ENCODE results near the gene CCND2. TPM values are rescaled to one million over a fixed set of nuclear protein-coding genes. Genes with fewer than 3 reads are reported as not detected.
A peak's percentile ranks its signal among the peaks of the same experiment; 100 is the strongest.

The CCND2 gene
- total RNA-seq, 1 donor from 2014 or later: 3.5 TPM

DNA sequence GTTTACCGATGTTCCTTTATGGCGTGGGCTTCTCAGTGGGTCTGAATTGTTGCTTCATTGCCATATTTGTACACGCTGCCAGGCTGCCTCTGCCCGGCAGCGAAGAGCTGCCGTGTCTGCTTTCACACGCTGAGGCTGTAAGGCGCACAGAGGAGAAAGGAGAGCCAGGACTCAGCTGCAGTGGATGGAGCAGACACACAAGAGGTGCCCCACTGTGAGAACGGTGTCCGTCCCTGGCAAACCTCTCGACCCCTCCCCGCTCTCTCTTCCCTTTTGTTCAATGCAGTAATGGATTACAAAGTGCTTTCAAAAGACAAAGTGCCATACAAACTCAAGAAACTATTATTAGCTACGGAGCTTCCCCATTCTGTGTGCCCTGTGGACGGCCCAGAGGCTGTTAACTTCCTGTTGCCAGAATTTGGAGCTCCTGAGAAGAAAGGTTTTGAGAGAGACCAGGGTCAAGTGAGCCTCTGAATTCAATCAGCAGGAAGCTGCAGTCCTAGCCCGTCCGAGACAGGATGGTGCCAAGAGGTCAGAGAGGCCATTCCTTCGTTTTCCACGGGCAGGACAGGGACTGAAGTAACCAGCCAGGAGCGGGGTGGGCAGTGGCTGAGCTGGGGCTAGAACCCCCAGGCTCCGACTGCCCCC, 15.8 kb downstream of the CCND2 start:
- peak; percentile 45 for ATAC-seq
- no peak for DNase-seq (ENCODE audit: low spot score)

DNA sequence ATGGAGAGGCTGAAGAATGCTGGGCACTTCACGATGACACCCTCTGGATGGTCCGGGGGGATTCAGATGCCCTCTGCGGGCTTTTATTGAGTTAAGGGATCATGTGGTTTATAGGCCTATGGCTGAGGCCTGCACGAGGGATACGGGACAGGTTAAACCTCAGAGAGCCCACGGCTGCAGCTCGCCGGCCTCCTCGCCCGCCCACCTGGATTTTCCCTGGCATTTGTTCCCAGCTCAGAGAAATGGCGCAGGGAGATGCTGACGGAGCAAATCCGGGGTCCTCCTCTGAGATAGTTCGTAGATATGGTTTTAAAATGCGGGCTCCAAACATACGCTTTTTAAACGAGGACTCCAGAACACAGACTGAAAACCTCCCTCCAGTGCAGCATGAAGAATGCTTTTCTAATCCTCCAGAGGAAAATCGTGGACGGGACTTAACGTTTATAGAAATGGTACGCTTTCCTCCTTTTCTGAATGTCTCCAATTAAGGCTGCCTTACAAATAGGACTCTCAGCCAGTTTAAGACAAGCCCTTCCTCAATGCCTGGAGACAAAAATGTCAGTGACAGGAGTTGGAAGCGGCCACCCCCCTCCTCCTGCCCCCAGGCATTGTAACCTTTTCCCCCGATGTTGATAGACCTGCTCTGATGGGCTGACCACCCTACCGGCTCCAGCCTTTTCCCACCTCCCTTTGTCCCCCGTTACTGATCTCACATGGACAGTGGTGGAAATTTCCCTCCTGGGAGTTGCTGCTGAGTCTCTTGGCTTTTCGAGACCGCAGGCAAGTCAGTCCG, 16.6 kb downstream of the CCND2 start:
- ATAC-seq (no peak), DNase-seq (ENCODE audit: low spot score) (no peak)

DNA sequence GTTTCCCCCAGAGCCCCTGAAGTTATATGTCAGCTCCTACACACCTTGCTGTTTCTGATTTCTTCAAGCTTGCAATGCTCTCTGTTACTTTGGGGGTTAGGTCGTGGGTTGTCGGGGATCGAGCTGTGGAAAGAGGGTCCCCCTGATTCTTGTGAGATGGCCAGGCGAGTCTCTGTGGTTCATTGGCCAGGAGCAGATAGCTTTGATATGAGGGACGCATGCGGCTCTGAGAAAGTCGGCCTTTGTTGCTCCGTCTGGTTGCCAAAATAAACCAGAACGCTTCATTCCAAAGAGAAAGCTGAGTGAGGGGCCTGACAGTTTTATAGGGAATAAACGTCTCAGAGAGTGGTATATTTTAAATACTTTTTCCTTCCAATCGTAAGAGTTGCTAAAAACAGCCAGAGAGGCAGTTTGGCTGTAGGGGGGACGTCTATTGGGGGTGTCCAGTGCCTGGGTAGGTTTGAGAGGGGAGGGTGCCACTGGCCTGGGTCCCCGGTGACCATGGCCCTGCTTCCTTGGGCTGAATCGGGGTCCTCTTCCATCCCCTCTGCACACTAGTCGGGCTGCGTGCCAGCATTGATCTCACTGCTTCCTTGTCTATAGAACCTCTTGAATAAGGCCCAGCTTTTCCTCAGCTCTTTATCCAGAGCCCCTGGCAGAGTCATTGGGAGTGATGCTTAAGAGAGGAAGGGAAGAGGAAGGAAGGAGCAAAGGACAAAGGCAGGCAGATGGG, 18.9 kb downstream of the CCND2 start:
- DNase-seq (ENCODE audit: low spot score) (no peak), ATAC-seq (no peak)

DNA sequence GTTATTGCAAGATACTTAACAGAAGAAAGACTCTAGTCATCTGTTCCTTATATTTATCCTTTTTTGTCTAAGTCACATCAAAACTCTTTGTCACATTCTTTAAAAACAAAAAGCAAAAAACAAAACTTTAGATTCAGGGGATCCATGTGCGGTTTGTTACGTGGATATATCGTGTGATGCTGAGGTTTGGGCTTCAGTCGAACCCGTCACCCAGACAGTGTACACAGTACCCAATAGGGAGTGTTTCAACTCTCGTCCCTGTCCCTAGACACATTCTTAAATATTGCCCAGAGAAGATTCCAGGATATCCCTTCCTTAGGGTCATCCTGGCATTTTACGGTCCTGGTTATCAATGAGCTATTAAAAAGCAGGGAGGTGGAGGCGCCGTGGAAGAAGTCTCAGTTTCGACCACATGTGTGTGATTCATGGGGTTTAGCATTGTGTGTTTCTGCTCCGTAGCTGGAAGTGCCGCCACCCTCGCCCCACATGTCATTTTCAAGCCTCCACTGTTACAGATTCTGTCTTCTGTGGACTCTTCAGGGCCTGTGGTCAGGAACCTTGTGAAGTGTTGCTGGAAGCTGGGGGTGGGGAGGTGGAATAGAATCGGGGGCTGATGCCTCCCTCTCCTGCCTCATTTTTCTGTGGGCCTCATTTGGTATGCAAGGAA, 19.9 kb downstream of the CCND2 start:
- ATAC-seq (no peak), DNase-seq (ENCODE audit: low spot score) (no peak)

DNA sequence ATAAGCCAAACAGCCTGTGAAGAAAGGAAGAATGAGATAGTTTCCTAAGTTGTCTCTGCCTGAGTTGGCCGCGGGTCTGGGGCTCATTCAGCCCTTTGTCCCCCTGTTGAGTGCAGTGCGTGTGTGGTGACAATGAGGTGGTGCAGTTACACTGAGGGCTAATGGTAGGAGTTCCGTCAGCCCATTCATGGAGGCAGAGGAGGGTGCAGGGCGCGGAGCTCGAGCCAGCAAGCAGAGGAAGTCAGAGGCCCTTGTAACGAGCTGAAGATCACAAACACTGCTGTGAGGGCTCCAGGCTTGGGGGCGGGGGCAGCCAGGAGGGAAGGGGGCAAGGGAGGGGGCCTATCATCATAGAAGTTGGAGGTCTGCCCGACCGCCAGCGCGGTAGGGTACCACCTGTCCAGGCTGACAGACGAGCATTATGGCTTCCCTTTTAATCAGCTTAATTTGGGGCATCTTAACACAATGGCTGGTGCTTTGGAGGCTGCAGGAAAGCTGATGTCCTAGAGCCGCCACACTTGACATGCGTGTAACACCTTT, 20.5 kb downstream of the CCND2 start:
- ATAC-seq: no peak
- no peak for DNase-seq (ENCODE audit: low spot score)

DNA sequence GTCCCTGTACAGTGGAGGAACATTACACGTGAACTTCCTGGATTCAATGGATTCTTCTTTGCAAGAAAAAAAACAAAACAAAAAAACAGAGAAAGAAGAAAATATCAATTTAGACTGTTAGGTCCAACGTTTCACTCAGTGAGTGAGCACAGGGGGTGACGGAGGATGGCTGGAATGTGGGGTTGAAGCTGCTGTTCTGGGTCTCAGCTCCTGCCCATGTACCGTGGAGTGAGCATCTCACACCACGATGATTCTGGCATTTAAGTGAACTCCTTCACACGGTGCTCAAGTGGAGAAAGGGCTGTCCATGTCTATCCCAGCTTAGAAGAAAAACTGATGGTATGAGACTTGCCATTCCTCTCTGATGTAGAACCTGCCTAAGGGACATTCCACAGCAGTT, 23.2 kb downstream of the CCND2 start:
- DNase-seq (ENCODE audit: low spot score): no peak
- no peak for ATAC-seq

DNA sequence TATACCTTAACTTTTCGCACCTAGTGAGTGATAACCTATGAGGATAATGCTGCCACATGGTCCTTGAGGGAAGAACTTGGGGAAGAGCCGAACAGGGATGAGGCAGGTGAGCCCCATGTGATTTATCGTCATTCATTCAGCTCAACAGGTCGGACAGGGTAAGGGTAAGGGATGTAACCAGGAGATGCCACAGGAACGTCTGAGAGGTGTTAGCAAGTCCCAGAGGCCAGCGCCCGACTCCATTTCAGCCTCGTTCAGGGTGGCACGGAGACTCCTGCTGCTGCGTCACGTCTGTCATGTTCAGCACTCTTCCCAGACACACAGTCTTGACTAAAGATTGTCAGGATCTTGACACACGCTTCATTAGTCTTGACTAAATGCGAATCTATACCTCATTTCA, 24.1 kb downstream of the CCND2 start:
- no peak for ATAC-seq
- DNase-seq (ENCODE audit: low spot score): no peak

DNA sequence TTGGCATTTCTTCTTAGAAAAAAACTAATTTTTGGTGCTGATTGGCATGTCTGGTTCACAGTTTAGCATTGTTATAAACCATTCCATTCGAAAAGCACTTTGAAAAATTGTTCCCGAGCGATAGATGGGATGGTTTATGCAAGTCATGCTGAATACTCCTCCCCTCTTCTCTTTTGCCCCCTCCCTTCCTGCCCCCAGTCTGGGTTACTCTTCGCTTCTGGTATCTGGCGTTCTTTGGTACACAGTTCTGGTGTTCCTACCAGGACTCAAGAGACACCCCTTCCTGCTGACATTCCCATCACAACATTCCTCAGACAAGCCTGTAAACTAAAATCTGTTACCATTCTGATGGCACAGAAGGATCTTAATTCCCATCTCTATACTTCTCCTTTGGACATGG, 27.3 kb downstream of the CCND2 start:
- DNase-seq (ENCODE audit: low spot score) (no peak), ATAC-seq (no peak)

DNA sequence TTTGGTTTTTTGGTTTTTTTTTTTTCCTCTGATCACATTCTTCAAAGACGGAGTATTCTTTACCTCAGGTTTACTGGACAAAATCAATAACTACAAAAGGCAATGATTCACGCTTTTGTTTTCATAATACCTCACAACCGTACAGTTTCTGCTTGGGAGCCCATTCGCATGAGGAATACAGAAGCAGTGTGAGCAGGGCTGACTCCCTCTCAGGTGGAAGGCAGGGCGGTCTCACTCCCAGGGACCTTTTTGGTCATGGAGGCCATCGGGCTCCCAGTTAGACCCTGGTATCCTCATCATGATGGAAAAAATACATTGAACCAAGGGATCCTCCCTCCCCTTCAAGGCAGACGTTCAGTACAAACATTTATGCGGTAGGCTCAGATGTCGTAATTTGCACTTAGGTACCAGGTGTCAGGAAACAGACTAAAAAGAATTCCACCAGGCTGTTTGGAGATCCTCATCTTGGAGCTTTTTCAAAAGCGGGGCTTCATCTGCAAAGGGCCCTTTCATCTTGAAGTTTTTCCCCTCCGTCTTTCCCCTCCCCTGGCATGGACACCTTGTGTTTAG, 28.5 kb downstream of the CCND2 start:
- ATAC-seq (no peak), DNase-seq (ENCODE audit: low spot score) (no peak)

DNA sequence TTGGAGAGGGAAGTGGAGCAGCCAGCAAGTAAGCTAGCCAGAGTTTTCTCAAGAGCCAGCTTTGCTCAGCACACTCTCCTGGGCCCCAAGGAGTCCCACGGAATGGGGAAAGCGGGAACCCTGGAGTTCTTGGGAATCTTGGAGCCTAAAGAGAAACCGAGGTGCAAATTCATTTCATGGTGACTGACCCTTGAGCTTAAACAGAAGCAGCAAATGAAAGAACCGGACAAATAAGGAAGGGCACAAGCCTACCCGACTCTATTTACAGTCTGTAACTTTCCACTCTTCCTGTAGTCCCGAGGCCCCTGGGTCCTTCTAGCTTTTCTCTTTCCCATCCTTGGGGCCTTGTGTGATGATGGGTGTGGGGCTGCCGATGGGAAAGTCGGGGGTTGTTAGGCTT, 29.3 kb downstream of the CCND2 start:
- ATAC-seq: no peak
- no peak for DNase-seq (ENCODE audit: low spot score)

DNA sequence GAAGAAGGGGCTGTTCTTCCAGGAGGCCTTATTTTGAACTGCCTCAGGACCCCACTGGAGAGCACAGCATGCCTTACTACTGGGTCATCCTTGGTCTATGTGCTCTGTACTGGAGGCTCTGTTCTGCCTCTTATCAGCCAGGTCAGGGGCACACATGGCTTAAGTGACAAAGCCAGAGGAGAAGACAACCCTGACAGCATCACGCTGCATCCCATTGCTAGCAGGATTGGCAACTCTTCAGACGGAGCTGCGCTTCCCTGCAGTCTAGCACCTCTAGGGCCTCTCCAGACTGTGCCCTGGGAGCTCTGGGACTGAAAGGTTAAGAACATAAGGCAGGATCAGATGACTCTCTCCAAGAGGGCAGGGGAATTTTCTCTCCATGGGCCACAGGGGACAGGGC, 30.2 kb downstream of the CCND2 start:
- ATAC-seq (no peak), DNase-seq (ENCODE audit: low spot score) (no peak)

DNA sequence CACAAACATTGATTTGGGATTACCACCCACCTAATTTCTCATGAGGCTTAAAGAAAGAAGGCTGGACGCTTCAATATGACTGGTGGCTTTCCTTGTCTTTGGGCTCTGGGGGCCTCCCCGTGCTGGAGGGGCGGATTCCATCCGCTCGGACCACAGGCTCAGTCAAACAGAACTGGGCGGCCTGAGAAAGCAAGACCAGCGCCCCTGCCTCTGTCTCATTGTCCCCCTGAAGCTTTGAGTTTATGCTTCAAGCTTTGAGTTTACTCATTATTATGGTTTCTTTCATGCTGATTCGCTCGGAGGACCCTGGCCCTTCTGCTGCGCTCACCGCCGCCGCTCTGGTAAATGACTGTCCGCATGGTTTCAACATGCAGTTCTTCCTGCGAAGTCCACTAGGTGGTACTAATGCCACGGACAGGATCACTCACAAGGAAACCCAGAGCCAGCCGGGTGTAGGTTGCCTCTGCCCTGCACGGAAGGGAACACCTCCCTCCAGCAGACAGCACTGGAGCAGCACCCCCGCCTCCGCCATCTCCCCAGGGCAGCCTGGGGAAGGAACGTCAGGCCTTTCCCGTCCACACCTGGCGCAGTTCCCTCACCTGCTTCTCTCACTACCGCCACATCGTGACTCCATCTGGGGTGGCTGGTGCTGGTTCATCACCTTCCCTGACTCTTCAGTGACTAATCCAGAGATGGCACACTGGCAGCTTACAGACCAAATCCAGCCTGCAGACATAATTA, 34.2 kb downstream of the CCND2 start:
- peak; percentile 61 for DNase-seq (ENCODE audit: low spot score)
- ATAC-seq: peak; percentile 99

DNA sequence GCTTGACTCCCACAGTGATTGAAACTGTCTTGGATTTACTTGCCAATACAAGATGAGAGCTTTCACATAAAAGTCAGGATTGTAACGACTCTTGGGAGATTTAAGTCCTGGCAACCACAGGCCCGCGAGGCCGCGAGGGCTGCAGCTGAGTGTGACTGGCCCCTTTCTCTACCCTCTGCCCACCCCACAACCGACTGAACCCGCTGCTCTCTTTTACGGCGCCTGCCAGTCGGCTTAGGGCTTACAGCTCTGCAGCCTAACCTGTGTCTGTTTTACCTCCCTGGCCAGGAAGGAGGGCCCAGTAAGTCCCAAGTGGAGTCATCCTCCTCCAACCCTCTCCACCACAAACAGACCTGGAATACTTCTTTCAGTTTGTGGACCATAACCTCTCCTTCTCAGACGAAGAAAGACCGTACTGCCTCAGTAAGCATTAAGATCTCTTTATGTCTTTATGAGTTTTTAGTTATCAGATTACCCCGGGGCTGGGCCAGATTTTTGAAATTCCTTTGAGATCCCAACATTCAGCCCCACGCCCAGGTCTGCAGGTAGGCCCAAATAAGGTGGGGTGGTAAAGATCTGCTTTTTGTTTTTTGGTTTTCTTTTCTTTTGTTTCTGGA, 34.9 kb downstream of the CCND2 start:
- DNase-seq (ENCODE audit: low spot score) (no peak), ATAC-seq (no peak)

DNA sequence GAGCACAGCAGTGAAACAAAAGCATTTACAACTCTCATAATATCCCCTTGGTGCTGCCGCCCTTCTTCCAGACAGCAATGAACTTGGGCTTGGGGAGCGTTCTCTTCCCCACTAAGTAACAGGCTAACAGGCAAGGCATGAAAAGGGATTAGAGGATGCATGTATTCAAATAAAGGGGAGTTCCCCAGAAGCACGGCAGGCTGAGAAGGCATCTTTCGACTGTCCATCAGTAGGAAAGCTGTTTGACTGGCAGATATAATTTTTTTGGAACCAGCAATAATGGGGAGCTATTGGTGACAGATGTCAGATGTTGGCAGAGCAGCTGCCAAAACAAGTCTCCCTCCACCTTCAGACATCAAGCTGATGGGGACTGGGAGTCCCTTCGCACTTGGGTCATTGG, 38.2 kb downstream of the CCND2 start:
- DNase-seq (ENCODE audit: low spot score) (no peak), ATAC-seq (no peak)

DNA sequence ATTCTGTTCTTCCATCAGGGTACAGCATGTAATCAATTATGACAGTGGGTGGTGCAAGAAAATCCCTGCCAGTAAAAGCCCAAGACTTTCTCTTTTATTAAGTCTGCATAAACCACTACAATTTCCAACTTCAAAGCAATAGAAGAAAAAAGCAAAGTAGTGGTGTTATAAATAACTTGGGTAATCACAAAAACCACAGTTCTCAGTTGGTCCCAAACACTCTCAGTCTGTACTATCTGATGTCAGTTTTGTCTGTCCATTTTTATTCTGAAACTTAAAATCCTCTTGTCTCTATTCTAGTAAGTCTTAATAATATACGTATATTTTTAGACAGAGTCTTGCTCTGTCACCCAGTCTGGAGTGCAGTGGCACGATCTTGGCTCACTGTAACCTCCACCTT, 38.7 kb downstream of the CCND2 start:
- ATAC-seq (no peak), DNase-seq (ENCODE audit: low spot score) (no peak)

DNA sequence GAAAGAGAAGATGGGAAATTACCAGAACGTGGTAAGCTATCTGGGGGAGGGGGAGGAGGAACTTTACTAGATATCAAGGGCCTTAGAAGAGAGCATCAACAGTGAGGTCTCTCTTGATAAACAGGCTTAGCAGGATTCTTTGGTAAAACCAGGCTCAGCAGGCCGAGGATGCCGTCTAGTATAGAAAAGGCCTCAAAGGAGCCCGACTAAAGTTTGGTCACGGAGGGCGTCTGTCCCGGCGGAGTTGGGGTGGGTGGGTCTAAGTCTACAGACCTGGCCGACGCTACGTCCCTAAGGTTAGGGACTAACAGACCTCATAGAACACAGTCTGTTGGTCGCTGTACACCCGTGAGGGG, 46.9 kb downstream of the CCND2 start:
- ATAC-seq (peak; percentile 31), DNase-seq (ENCODE audit: low spot score) (no peak)

DNA sequence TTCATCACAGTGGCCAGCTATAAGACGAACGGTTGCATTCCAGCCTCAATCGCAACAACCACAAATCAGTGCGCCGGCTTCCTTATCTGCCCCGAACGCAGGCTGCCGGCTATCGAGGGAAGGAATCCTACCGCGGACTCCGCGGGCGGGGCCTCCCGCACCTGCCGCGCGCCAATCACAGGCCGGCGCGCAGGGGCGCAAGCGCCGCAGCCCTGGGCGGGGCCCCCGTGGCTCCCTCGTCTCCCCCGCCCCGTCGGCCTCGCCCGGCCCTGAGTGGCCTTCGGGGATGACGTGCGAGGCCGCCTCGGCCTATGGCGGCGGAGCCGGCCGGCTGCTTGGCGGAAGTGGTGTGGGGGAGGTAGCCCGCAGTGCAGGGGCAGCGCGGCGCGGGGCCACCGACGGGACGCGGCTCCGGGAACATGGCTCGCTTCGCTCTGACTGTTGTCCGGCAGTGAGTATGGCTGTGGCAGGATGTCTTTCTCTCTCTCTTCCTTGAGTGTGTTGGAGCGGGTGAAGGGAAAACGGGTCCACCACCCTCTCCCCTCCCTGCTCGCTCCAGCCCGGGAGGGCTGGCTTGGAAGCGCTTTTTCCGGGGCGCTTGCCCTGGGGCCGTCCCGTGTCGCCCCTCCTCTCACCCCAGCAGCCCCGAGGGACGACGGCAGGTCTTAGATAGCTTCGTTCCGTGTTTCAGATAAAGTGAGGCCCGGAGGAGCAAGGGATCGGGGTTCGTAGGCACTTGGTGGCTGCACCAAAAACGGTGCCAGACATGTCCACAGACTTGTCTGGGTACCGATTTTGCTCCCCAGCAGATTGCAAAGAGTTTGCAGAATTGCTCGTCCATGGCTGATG, 47.5 kb downstream of the CCND2 start, which contains the start of gene TIGAR:
Gene TIGAR, plus strand, starts transcription at position 361 of the 849 bp plus-strand sequence. Its CDS starts 59 bp downstream, at position 420.
- peak; percentile 99 for ATAC-seq
- peak; percentile 94 for DNase-seq (ENCODE audit: low spot score)

DNA sequence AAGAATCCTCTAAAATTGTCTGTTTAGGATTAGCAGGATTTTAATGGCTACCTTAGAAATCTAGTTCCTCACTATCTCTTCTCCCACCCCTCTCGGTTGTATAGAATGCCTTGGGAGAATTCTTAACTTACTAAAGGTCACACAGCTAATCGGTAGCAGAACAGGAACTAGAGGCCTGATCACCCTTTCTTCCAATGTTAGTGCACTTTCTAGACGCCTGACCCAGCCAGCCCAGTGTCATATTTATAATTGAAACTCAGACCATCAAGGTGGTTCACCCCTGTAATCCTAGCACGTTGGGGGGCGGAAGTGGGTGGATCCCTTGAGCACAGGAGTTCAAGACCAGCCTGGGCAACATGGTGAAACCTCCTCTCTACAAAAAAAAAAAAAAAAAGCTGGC, 49.2 kb downstream of the CCND2 start:
- DNase-seq (ENCODE audit: low spot score) (no peak), ATAC-seq (no peak)
